Transverse colon (tissue), 4 donors: ENCODE data around the gene WDR37. TPM values are rescaled to one million over a fixed set of nuclear protein-coding genes. Genes with fewer than 3 reads are reported as not detected.
"Not testable (repeated sequence)": the region's sequence is repeated elsewhere in the genome, so short reads cannot be mapped to it uniquely, and the experiment has no call there.

Experiments
- DNase-seq: peaks from one replicate; pipeline ENCODE4 v3.0.0-alpha.2; 2019
- H3K27ac ChIP-seq, 4 donors: fragments of 200-600 bp; sonication (generic); 2 replicates each; pipeline ENCODE4 v1.5.1; 2016 to 2018; ENCODE audit warnings: inconsistent platforms in 4 of 4
- H3K27me3 ChIP-seq: fragments of 200-600 bp; sonication (generic); 2 replicates; pipeline ENCODE4 v1.5.1; 2017; ENCODE audit warnings: inconsistent platforms
- H3K36me3 ChIP-seq, 4 donors: fragments of 200-600 bp; sonication (generic); 2 replicates each; pipeline ENCODE4 v1.5.1; 2017 to 2019; ENCODE audit warnings: inconsistent platforms in 4 of 4
- H3K4me1 ChIP-seq, 4 donors: fragments of 200-600 bp; sonication (generic); 2 replicates each; pipeline ENCODE4 v1.5.1; 2017 to 2020; ENCODE audit warnings: inconsistent platforms in 4 of 4
- H3K4me3 ChIP-seq, 4 donors: fragments of 200-600 bp; sonication (generic); 1 replicate in 1 of 4; 2 replicates in 3 of 4; pipeline versions ENCODE4 v1.5.1 to v1.6.1; 2017 to 2019; ENCODE audit warnings: inconsistent platforms in 4 of 4
- H3K9me3 ChIP-seq, 2 donors: fragments of 200-600 bp; sonication (generic); 2 replicates each; pipeline ENCODE4 v1.5.1; 2017 to 2019; ENCODE audit warnings: inconsistent platforms in 2 of 2
- EP300 ChIP-seq: sonication (generic); formaldehyde crosslinking; IDR thresholded peaks from one replicate; pipeline ENCODE4 v1.6.1; 2017; ENCODE audit warnings: antibody characterized with exemption, low read depth
- POLR2A ChIP-seq: fragments of 450-650 bp; IDR thresholded peaks from one replicate; pipeline ENCODE4 v1.6.1; 2016; ENCODE audit warnings: antibody characterized with exemption, mild to moderate bottlenecking, moderate library complexity
- POLR2AphosphoS5 ChIP-seq, 3 donors: sonication (generic); formaldehyde crosslinking; IDR thresholded peaks; one replicate each; pipeline ENCODE4 v1.6.1; 2016; ENCODE audit warnings: antibody characterized with exemption in 3 of 3
- WGBS, 2 donors: methylation state at CpG; one replicate each; pipeline ENCODE4 v1.1.5; 2018; ENCODE audit warnings: low coverage in 1 of 2; 5-methylcytosine and 5-hydroxymethylcytosine counted together
- in situ Hi-C, 4 donors: fragments of 200-750 bp; cut with MboI; loops; one replicate each; pipeline versions ENCODE4 v1.15.0 to v1.15.1; 2017; ENCODE audit warnings: low sequenced_read_pairs in 3 of 4, low pct_ligation_motif_present in 1 of 4, low pct_unique_long_range_greater_than_20kb in 1 of 4
- intact Hi-C: fragments of 100-400 bp; cut with DNase I; formaldehyde crosslinking; loops from one replicate; pipeline ENCODE4 v1.15.1; 2023; ENCODE audit warnings: low total_unique reads
- total RNA-seq, 4 donors: library from RNA; depleted of rRNA; stranded (reverse); fragments of >200 nt; gene quantifications; one replicate each; pipeline ENCODE4 v1.1.0, GENCODE V29; 2016
- TF ChIP-seq, protein P1 (sequence below), 5 experiments: fragments of 200-600 bp in 3 of 5; fragments of 450-650 bp in 2 of 5; sonication (generic) in 3 of 5; IDR thresholded peaks; 1 replicate in 2 of 5; 2 replicates in 3 of 5; pipeline ENCODE4 v1.5.1; 2016 to 2017; ENCODE audit warnings: antibody characterized with exemption in 5 of 5, inconsistent platforms in 3 of 5, mild to moderate bottlenecking in 2 of 5, moderate library complexity in 1 of 5

WDR37 gene
- total RNA-seq, 4 donors from 2014 or later = 14.5 to 22.1 (median 19.7) TPM

DNA sequence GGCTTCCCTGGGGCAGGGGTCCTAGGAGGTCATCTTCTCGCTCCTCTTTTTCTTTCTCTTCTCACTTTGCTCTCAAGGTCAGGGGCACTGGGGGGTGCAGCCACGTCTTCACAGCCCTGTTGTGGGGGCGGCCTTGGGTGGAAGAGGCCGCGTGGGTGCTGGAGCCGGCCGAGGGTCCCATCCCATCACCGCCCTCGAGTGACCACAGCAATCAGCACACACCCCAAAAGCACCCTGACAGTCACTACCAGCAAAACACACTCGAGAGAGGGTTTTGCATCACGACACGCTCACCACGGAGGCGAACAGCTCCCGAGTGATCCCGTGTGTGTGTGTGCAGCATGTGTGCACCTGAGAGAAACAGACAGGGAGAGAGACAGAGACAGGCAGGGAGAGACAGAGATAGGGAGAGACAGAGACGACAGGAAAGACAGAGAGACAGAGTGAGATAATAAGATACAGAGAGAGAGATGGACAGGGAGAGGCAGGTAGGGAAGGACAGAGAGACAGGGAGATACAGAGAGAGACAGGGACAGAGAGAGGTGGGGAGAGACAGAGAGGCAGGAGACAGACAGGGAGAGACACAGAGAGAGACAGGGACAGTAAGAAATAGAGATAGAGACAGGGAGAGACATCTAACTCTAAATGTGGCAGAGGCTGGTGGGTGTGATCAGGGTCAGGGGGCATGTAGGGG lies 100.9 kb downstream of the WDR37 start:
- in situ Hi-C loops (no loop called here), intact Hi-C loops (no loop called here)
- H3K9me3 ChIP-seq = no peaks in the 10 kb centered on the region
- 82 to 92% methylated on average over 7 to 17 of the region's 17 CpGs for WGBS, 2 donors
- no peaks in the 10 kb centered on the region for H3K36me3 ChIP-seq
- DNase-seq = no peak
- no peaks in the 10 kb centered on the region for H3K27me3 ChIP-seq
- H3K27ac ChIP-seq = no peak overlapping the region
- TF ChIP-seq POLR2AphosphoS5 (IDR thresholded peaks at IDR 0.05) (no peak), POLR2A (no peak), EP300 (no peak)
- TF ChIP-seq, protein P1, sequence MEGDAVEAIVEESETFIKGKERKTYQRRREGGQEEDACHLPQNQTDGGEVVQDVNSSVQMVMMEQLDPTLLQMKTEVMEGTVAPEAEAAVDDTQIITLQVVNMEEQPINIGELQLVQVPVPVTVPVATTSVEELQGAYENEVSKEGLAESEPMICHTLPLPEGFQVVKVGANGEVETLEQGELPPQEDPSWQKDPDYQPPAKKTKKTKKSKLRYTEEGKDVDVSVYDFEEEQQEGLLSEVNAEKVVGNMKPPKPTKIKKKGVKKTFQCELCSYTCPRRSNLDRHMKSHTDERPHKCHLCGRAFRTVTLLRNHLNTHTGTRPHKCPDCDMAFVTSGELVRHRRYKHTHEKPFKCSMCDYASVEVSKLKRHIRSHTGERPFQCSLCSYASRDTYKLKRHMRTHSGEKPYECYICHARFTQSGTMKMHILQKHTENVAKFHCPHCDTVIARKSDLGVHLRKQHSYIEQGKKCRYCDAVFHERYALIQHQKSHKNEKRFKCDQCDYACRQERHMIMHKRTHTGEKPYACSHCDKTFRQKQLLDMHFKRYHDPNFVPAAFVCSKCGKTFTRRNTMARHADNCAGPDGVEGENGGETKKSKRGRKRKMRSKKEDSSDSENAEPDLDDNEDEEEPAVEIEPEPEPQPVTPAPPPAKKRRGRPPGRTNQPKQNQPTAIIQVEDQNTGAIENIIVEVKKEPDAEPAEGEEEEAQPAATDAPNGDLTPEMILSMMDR (IDR thresholded peaks at IDR 0.05) = no peak
- H3K4me3 ChIP-seq = no peak overlapping the region
- no peaks in the 10 kb centered on the region for H3K4me1 ChIP-seq

DNA sequence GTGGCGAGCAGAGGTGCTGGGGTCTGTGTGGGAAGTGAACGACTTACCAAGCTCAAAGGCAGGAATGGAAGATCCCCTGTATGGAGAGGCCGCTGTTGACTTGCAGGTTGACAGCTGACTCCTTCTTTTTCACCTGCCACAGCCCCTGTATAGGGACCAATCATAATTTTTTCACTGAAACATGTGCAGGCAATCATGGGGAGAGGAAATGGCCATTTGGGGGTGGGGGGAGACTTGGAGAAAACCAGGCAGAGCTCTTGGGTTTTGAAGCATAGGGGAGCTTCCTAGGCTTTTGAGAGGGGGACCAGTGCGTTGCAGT lies 101.4 kb downstream of the WDR37 start:
- WGBS, 2 donors = 72 to 92% methylated on average over 1 to 4 of the region's 4 CpGs
- TF ChIP-seq POLR2AphosphoS5 (IDR thresholded peaks at IDR 0.05) (no peak), POLR2A (no peak), EP300 (no peak)
- TF ChIP-seq, protein P1 (IDR thresholded peaks at IDR 0.05) = no peak
- no peak for DNase-seq
- H3K9me3 ChIP-seq = no peaks in the 10 kb centered on the region
- no peaks in the 10 kb centered on the region for H3K27me3 ChIP-seq
- H3K36me3 ChIP-seq = no peaks in the 10 kb centered on the region
- intact Hi-C loops (no loop called here), in situ Hi-C loops (no loop called here)
- no peaks in the 10 kb centered on the region for H3K4me1 ChIP-seq
- H3K27ac ChIP-seq = no peak overlapping the region
- H3K4me3 ChIP-seq = no peak overlapping the region

DNA sequence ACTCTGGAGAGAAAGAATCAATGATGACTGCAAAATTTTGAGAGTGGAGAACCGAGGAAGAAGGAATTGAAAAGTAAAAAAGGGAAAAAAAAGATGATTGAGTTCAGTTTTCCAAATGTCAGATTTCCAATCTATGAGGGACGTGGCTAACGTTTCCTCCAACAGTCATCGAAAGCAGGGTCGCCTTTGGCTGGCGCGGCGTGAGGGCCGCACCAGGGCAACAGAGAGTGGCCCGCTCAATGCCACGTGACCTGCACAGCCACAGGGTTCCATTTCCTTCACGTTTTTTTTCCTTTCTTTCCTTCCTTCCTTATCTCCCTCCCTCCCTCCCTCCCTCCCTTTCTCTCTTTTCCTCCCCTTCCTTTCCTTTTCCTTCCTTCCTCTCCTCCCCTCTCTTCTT lies 101.9 kb downstream of the WDR37 start:
- Histone ChIP-seq H3K36me3 (no peaks in the 10 kb centered on the region), H3K9me3 (no peaks in the 10 kb centered on the region), H3K27ac (no peak overlapping the region), H3K27me3 (no peaks in the 10 kb centered on the region), H3K4me3 (no peak overlapping the region), H3K4me1 (no peaks in the 10 kb centered on the region)
- 85 to 86% methylated on average over 12 of the region's 12 CpGs for WGBS, 2 donors
- no peak for DNase-seq
- intact Hi-C loops (no loop called here), in situ Hi-C loops (no loop called here)
- no peak for TF ChIP-seq POLR2AphosphoS5 (IDR thresholded peaks at IDR 0.05)

DNA sequence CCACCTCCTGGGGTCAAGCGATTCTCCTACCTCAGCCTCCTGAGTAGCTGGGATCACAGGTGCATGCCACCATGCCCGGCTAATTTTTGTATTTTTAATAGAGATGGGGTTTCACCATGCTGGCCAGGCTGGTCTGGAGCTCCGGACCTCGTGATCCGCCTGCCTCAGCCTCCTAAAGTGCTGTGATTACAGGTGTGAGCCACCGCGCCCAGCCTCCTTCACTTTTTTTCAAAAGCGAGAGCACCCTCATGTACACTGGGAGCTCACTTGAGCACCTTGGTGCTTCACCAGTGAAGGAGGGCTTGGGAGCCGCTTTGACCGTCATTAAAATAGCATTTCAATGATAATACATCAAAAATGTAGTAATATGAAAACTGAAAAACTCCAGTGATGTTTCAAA lies 102.4 kb downstream of the WDR37 start:
- DNase-seq, H3K4me3 ChIP-seq: not testable (repeated sequence)
- WGBS, 2 donors = 90 to 93% methylated on average over 9 to 10 of the region's 10 CpGs

DNA sequence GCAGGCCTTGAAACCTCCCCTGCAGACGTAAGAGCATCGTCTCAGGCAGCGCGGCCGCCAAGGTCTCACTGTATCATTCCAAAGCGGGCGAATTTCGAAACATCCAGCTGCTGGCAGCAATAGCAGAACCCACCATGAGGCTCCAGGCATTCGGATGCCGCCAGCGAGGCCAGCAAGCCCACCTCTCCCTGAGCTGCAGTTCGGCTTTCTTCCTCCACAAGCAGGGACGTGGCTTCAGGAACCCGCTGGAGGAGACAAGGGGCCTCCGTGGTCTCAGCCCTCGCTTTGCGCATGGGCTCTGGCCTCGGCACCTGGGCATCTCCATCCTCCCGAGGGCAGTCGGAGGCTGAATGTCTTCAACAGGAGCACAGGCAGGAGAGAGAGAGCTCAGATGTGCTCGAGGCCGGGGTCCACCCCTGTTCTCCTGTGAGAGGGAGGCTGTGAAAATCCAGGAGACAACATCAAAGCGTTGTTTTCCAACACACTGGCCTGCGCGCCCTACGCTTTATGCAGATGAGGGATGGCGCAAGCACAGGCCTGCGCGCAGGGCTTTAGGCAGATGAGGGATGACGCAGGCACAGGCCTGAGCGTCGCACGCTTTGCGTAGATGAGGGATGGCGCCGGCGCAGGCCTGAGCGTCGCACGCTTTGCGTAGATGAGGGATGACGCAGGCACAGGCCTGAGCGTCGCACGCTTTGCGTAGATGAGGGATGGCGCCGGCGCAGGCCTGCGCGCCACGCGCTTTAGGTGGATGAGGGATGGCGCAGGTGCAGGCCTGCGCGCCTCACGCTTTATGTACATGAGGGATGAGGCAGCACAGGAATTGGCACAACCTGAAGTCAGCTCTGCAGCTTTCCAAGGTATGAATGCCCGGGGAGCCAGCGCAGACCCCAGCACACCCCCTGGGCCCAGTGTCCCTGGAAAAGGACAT lies 103.2 kb downstream of the WDR37 start:
- DNase-seq = no peak
- H3K4me3 ChIP-seq = no peak overlapping the region
- in situ Hi-C loops (no loop called here), intact Hi-C loops (no loop called here)
- WGBS, 2 donors = 84 to 90% methylated on average over 24 to 58 of the region's 59 CpGs
- H3K9me3 ChIP-seq = no peaks in the 10 kb centered on the region
- no peaks in the 10 kb centered on the region for H3K27me3 ChIP-seq
- H3K27ac ChIP-seq = no peak overlapping the region
- no peaks in the 10 kb centered on the region for H3K36me3 ChIP-seq
- H3K4me1 ChIP-seq = no peaks in the 10 kb centered on the region
- TF ChIP-seq, protein P1 (IDR thresholded peaks at IDR 0.05) = no peak
- TF ChIP-seq POLR2AphosphoS5 (IDR thresholded peaks at IDR 0.05) = no peak
- no peak for TF ChIP-seq EP300
- TF ChIP-seq POLR2A = no peak

More for the DNA sequence above, 102.4 kb downstream of the WDR37 start:
- H3K27me3 ChIP-seq, H3K36me3 ChIP-seq, intact Hi-C loops, H3K9me3 ChIP-seq, H3K4me1 ChIP-seq, in situ Hi-C loops, H3K27ac ChIP-seq: not testable (repeated sequence)
